SU-DHL-6 (cell line): Measurements from ENCODE around the gene DSCAML1.

Source experiments
- EZH2phosphoT487 ChIP-seq: fragments of 200-600 bp; sonication (generic), shearing (Covaris generic); conservative IDR thresholded peaks from 2 replicates; pipeline ENCODE4 v1.6.1; 2018; ENCODE audit warnings: mild to moderate bottlenecking, antibody characterized with exemption, low read length, moderate library complexity, mixed read lengths
- TF ChIP-seq, protein P1 (sequence below): fragments of 200-600 bp; sonication (generic); IDR thresholded peaks from one replicate; pipeline ENCODE4 v1.5.1; 2017; ENCODE audit warnings: antibody characterized with exemption, mild to moderate bottlenecking, low read length, moderate library complexity; ENCODE audit not compliant: insufficient read depth, poor library complexity, severe bottlenecking

GRCh38 chr11:117518455-117518854, 278.6 kb downstream of the DSCAML1 start:
- TF ChIP-seq, protein P1, sequence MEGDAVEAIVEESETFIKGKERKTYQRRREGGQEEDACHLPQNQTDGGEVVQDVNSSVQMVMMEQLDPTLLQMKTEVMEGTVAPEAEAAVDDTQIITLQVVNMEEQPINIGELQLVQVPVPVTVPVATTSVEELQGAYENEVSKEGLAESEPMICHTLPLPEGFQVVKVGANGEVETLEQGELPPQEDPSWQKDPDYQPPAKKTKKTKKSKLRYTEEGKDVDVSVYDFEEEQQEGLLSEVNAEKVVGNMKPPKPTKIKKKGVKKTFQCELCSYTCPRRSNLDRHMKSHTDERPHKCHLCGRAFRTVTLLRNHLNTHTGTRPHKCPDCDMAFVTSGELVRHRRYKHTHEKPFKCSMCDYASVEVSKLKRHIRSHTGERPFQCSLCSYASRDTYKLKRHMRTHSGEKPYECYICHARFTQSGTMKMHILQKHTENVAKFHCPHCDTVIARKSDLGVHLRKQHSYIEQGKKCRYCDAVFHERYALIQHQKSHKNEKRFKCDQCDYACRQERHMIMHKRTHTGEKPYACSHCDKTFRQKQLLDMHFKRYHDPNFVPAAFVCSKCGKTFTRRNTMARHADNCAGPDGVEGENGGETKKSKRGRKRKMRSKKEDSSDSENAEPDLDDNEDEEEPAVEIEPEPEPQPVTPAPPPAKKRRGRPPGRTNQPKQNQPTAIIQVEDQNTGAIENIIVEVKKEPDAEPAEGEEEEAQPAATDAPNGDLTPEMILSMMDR = no peak
- TF ChIP-seq EZH2phosphoT487 = no peak
